GM18951 (cell line): Measurements from ENCODE around the gene OR5K2.

Experiments used
- POLR2A ChIP-seq: IDR thresholded peaks from 4 replicates; pipeline ENCODE4 v1.6.1; 2011; ENCODE audit warnings: mild to moderate bottlenecking; ENCODE audit not compliant: insufficient read length, insufficient read depth; ENCODE audit errors: extremely low read depth
- in situ Hi-C: fragments of 300-500 bp; cut with MboI; formaldehyde crosslinking; loops from one replicate; pipeline ENCODE4 v1.12.0; 2022; ENCODE audit warnings: low sequenced_read_pairs, mixed read lengths, inconsistent platforms; ENCODE audit not compliant: unreplicated experiment

OR5K2 gene

DNA sequence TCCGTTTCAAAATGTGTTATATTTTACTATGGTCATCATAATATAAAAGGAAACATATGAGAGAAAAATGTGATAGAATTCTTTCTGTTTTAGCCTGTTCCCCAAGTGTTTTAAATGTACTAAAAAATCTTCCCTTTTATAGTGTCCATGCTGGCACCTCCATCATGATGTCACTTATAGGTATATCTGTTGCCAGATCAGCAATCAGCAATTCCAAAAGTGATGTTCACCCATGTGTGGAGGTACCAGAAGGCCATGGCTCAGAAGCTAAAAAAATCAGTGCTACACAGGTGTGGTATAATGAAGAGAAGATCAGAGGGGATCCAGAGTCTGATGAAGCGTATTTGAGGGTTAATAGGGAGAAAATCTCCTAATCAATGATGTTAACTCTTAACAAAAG is 33.2 kb downstream of the OR5K2 start:
- in situ Hi-C loops: no loop called here
- TF ChIP-seq POLR2A: no peak

DNA sequence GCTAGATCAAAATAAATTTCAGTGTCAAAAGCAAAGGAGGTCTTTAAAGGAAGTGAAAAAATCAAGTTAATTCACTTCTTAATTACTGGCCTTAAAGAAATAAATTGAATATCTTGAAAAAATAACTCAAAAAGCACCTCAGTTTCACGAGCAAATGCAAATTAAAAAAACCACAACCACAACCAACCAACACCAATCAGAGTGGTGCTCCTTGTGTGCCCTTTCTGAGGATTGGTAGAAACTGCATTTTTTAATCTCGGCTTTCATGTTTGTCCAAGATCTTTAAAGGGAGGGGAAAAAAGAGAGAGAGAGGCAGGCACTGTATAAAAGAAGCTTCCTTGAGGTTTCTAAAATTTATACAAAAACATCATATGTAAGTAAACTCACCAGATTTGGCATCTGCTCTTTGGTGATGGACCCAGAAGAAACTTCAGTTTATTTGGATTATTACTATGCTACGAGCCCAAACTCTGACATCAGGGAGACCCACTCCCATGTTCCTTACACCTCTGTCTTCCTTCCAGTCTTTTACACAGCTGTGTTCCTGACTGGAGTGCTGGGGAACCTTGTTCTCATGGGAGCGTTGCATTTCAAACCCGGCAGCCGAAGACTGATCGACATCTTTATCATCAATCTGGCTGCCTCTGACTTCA is 34.3 kb downstream of the OR5K2 start, which contains the start of gene GPR15:
TSS of gene GPR15 (plus strand) at position 357 of the 653 bp plus-strand sequence. CDS start at position 413, 56 bp downstream.
- in situ Hi-C loops: no loop called here
- TF ChIP-seq POLR2A: peak; percentile 54

DNA sequence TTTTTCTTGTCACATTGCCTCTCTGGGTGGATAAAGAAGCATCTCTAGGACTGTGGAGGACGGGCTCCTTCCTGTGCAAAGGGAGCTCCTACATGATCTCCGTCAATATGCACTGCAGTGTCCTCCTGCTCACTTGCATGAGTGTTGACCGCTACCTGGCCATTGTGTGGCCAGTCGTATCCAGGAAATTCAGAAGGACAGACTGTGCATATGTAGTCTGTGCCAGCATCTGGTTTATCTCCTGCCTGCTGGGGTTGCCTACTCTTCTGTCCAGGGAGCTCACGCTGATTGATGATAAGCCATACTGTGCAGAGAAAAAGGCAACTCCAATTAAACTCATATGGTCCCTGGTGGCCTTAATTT is 34.8 kb downstream of the OR5K2 start:
- in situ Hi-C loops: no loop called here
- TF ChIP-seq POLR2A: peak; percentile 46

DNA sequence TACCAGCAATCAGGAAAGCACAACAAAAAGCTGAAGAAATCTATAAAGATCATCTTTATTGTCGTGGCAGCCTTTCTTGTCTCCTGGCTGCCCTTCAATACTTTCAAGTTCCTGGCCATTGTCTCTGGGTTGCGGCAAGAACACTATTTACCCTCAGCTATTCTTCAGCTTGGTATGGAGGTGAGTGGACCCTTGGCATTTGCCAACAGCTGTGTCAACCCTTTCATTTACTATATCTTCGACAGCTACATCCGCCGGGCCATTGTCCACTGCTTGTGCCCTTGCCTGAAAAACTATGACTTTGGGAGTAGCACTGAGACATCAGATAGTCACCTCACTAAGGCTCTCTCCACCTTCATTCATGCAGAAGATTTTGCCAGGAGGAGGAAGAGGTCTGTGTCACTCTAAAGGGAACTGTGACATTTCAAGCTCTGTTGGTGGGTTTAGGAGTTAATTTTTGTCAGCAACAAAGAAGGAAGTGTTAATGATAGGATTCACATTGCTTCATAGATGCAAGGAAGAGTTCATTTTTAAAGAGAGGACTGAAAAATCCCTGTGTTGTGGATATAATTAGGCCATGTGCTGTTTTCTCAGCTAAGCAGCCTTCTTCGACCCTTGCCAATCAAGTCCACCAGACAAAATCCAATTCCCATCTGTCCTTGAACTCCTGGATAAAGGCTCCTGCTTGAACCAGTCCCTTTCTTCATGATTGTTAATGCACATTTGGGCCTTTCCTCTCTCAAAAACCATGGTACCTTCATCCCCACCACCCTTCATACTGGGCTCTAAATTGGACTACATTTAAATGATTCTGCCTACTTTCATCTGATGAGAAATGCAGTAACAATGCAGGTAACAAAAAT is 35.5 kb downstream of the OR5K2 start:
- in situ Hi-C loops: no loop called here

DNA sequence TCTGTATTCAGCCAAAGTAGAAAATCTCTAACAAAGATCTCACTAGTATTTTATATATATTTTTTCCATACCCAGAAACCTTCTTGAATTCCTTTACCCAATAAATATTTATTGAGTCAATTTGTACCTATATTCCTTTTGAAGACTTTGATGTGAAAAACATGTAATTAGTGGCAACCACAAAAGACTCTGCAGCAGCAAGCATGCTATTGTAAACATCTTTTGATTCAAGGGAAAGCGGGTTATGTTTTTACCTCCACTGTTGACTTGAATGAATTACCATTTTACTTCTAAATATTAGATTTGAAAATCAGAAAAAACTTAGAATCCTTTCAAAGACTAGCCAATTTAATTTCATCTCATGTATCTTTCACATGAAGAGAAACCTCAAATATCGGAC is 36.7 kb downstream of the OR5K2 start:
- in situ Hi-C loops: no loop called here

More for the DNA sequence above, 35.5 kb downstream of the OR5K2 start:
- TF ChIP-seq POLR2A: peak; percentile 34

DNA sequence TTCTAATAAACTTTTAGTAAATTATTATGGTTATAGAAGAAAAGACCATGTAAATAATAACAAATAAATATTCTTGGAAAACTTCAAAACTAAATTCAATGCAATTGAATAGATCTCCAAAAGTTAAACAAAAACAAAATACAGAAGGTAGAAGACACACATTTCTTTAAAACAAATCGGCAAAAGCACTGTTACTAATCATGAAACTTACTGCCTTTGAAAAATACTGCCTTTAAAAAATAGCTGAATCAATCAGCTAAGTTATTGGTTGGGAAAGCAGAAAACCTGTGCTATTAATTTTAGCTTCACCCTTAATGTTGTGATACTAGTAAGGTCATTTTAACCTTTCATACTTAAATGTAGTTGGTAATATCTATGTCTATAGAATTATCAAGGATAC is 37.3 kb downstream of the OR5K2 start:
- peak; percentile 19 for TF ChIP-seq POLR2A
- in situ Hi-C loops: no loop called here

More for the DNA sequence above, 36.7 kb downstream of the OR5K2 start:
- no peak for TF ChIP-seq POLR2A

DNA sequence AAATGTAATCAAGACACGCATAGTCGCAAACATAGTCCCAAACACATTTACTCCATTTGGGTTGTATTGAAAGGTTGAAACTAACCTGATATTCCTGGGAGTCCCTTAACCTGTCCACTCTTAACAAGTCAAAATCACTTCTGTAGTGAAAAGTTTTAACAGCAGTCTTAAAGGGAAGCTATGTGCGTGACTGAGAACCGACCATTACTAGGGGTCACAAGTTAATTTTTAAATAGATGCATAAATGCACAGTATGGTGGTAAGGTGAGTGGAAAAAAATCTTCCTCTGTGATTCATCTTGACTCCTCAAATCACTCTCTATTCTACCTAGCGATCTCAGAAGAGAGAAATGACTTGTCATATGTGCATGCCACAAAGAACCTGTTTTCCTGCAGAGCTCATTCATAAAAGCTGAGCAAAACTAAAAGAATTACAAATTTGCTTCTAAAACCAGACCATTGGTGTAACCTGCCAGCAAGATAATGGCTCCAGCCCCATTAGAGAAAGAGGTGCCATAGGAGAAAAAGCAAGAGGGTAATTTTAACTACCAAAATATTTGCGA is 39.1 kb downstream of the OR5K2 start:
- in situ Hi-C loops: no loop called here

DNA sequence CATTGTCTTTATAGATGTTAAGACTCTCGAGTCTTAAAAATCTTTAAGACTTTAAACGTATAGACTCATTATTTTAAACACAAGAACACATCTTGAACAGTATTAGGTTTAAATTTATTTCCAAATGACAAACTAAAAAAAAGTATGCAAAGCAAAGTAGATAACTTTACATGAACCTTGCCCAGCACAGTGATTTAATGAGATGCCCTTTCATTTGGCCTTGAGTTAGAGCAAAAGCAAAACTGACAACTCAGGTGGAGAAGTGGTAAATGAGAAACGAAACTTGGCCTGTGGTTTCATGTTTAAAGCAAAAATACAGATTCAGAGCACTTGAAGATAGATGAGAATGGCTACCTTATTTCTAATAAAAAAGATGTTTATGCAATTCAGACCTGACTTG is 42.9 kb downstream of the OR5K2 start:
- TF ChIP-seq POLR2A: no peak
- in situ Hi-C loops: no loop called here

More for the DNA sequence above, 39.1 kb downstream of the OR5K2 start:
- peak; percentile 72 for TF ChIP-seq POLR2A

DNA sequence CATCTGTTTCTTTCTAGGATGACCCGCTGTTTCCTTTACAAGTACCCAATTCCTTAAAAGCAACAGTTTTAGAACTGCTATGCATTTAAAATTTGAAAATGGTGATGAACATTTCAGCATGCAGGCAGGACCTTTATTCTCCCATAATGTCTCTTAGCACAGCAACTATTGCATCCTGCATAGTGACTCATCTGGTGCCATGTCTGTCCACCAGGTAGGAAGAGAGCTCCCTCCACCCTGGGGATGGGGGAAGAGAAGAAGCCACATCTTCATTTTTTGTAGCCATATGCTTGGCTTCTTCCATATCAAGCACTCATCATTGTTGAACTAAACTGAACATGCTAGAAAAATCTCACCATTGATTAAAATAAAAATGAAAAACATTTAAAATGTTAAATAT is 44.2 kb downstream of the OR5K2 start:
- in situ Hi-C loops: no loop called here
- no peak for TF ChIP-seq POLR2A

DNA sequence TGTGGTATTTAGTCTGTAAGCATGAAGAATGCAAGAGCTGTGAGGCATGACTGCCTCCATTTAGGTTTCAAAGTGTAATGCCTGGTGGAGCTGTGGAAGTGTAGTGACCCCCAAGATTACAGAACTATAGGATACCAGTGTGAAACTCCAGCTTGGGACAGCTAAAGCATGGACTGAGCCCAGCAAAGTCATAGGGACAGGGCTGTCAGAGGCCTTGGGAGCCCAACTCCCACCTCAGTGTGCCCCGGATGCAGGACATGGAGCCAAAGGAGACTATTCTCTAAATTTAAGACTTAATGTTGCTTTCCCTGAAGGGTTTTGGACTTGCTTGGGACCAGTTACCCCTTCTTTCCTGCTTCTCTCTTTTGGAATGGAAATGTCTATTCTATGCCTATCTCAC is 45.1 kb downstream of the OR5K2 start:
- in situ Hi-C loops: no loop called here

DNA sequence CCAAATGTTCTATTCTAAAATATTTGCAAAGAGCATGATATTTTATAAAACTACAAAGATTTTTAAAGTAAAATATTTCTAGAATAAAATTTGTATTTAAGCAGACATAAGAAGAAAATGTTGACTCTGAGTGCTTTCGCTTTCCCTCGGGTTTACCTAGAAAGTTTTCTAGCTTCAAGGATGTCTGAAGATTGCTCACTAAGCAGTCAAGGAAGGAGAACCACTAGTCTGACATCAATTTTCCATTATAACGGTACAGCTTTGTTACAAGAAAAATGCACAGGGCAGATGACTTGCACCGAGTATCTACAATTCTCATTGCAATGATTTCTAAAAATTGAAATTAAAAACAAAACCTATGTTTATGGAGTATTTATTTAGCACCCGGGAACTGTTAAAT is 48.5 kb downstream of the OR5K2 start:
- peak; percentile 18 for TF ChIP-seq POLR2A
- in situ Hi-C loops: no loop called here

More for the DNA sequence above, 45.1 kb downstream of the OR5K2 start:
- no peak for TF ChIP-seq POLR2A
